SHP77 treated with DMSO at 0.1 percent for 48 hours (cell line): ENCODE data around the gene RUFY2.
"Not testable (repeated sequence)": the region's sequence is repeated elsewhere in the genome, so short reads cannot be mapped to it uniquely, and the experiment has no call there.

Experiments
- DNase-seq: peaks from one replicate; lab custom pipeline; 2025; lab: John Stamatoyannopoulos, UW

Gene RUFY2

DNA sequence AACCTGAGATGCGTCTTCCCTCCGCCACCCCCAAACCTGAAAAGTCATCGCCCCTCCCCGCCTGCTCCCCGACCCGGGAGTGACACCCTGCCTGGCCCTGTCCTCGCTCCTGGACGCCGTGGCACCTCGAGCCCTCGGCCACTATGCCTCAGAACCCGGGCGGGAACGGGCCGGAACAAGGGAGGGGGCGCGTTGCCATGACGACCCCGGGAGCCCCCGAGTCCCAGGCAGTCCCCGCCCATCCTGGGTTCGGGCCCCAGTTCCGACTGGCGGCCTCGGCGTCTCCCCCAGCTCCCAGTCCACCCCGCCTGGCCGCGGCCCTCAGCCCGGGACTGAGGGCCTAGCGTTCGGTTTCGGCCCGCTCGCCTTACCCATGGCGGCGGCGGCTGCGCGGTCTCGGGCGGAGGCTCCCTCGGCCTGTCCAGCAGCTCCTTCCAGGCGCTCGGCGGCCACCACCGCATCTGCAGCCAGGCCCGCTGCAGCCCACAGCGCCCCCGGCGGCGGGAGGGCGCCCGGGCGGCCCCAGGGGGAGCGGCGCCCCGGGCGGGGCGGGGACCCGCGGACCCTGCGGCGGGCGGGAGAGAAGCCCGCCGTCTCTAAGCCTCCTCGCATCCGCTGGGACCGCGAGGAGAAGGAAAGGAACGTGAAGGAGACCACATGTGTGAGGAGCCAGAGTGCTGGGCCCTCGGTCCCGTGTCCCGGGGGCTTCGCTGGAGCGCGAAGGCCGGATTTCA lies at the start of gene RUFY2:
Gene RUFY2, minus strand, starts transcription at position 463 of the 734 bp plus-strand sequence. Its CDS starts 88 bp downstream, at position 375.
- peak; percentile 6 for DNase-seq

GRCh38 chr10:68449698-68450097 lies 42.6 kb upstream of the RUFY2 start:
- not testable (repeated sequence) for DNase-seq

DNA sequence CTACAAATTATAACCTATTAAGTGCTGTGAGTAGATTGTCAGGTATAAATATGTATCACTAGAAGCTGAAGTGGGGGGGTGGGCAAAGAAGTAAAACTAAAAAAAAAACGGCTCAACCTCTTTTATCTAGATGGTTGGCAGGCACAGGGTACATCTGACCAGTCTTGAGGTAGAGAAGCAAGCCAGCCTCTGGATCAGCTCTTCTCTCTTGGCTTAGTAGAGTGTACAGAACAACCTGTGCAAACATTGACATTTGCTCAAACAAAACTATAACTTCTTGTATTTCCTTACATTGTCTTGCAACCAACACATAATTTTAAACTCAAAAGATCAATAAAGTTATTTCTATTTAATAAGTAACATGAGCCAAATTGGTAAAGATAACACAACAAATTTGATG lies 39.1 kb upstream of the RUFY2 start:
- DNase-seq: no peak

GRCh38 chr10:68442971-68443370 lies 35.9 kb upstream of the RUFY2 start:
- DNase-seq: no peak

GRCh38 chr10:68440898-68441297 lies 33.8 kb upstream of the RUFY2 start:
- no peak for DNase-seq

- no peak for DNase-seq
These were observed 28.7 kb upstream of the RUFY2 start for GRCh38 chr10:68435803-68436202.

DNA sequence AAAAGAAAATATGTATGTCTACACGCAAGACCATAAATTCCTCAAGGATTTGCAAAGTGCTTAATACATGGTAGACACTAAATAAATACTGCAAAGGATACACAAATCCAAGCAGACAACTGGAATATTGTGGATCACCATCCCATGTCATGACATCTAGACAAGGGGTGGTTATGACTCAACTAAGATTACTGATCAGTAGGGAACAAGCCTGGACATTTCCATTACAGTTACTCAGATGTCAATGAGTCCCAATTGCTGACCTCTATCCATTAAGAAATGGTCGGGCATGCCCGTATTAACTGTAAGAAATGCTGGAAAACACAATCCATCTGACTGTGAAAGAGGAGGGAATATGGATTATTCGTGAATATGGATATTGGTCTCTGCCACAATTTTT lies 27.6 kb upstream of the RUFY2 start:
- no peak for DNase-seq

DNA sequence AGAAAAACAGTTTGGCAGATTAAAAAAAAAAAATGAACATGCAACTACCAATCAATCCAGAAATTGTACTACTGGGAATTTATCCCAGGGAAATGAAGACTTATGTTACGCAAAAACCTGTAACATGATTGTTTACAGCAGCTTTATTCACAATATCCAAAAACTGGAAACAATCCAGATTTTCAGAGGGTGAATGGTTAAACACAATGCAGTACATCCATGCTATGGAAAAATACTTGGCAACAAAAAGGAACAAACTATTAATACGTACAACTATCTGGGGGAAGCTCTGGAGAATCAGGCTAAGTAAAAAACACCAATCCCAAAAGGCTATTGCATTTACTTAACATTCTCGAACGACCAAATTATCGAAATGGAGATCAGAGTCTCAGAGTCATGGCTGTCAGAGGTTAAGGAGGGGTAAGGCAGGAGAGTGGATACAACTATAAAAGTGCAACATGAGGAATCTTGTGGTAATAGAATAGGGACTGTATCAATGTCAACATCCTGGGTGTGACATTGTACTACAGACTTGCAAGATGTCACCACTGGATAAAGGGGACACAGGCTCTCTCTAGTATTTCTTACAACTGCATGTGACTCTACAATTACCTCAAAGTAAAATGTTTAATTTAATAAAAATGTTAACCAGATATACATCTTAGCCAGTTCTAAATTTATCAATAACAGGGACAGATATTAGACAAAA lies 21.5 kb upstream of the RUFY2 start:
- no peak for DNase-seq

- no peak for DNase-seq
These were observed 17.5 kb upstream of the RUFY2 start for GRCh38 chr10:68424454-68425014.

- DNase-seq: no peak
These were observed 16.4 kb upstream of the RUFY2 start for GRCh38 chr10:68423522-68423921.

GRCh38 chr10:68419376-68419775 lies 12.3 kb upstream of the RUFY2 start:
- DNase-seq: no peak

GRCh38 chr10:68408898-68409518 lies 1.9 kb upstream of the RUFY2 start:
- no peak for DNase-seq

DNA sequence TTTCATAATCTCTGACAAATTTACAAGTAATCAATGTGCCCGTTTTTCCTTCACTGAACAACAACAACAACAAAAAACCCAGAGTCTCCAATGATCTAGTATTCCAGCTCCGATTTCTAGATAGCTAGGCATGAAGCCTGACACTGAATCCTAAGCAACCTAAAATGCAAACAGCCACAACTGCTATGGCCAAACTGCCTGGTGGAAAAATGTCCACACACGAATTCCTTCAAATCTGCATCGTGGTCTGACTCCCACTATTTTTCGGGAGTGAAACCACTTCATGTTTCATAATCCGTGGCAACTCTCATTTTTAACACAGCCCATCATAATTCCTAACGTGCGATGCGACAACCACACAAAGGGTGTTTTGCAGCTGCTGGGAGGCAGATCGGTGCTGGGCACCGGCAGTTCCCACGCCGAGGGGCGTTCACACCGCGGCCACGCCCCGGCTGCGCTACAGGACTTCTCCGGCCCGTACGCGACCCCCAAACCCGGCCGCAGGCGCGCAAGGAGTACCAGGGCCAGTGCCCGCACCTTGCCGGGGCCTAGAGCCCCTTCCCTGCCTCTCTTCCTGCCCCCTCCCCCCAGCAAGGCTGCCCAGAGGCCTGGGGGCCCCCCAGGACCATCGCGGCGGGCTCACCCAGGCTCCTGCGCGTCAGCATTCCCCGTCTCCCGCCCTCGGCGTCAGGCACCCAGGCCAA lies 814 bp downstream of the RUFY2 start:
- DNase-seq: peak; percentile 1

- DNase-seq: no peak
These were observed 3.4 kb downstream of the RUFY2 start for GRCh38 chr10:68403701-68404100.

- no peak for DNase-seq
These were observed 4.8 kb downstream of the RUFY2 start for GRCh38 chr10:68402276-68402675.

GRCh38 chr10:68397005-68397404 lies 10.1 kb downstream of the RUFY2 start:
- DNase-seq: no peak

- DNase-seq: no peak
These were observed 21.3 kb downstream of the RUFY2 start for GRCh38 chr10:68385740-68386139.

DNA sequence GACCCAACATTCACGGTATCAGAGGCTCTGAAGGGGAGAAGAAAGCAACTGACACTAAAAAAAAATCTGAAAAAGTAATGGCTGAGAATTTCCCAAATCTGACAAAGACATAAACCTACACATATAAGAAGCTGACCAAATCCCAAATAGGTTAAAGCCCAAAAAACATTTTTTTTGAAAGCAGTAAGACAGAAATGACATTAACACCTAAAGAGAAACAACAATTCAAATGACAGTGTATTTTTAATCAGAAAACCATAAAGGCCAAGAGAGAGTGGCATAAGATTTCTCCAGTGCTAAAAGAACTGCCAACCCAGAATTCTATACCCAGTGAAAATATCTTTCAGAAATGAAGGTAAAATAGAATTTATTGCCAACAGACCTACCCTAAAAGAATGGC lies 35.5 kb downstream of the RUFY2 start:
- no peak for DNase-seq

DNA sequence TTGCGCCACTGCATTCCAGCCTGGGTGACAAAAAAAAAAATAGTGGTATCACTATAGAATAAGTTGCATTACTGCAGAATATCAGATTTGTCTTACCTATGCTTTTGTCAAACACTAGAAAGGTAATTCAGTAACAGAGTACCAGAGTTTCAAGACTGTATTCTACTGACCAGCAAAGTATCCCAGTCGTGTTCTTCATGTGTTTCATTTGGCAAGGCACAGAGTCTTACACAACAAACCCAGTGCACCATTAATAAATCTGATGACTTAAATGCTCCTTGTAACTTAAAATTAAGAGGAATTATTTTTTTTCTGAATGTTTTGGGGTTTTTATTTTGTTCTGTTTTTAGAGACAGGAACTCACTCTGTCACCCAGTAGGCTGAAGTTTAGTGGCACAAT lies 40.0 kb downstream of the RUFY2 start:
- no peak for DNase-seq

DNA sequence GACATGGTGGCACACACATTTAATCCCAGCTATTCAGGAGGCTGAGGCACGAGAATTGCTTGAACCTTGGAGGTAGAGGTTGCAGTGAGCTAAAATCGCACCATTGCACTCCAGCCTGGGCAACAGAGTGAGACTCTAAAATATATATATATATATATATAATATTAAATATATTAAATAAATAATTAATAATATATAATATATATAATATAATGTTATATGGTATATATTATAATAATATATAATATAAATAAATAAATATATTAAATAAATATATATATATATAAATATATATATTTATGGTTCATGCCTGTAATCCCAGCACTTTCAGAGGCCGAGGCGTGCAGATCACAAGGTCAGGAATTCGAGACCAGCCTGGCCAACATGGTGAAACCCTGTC lies 40.5 kb downstream of the RUFY2 start:
- no peak for DNase-seq

DNA sequence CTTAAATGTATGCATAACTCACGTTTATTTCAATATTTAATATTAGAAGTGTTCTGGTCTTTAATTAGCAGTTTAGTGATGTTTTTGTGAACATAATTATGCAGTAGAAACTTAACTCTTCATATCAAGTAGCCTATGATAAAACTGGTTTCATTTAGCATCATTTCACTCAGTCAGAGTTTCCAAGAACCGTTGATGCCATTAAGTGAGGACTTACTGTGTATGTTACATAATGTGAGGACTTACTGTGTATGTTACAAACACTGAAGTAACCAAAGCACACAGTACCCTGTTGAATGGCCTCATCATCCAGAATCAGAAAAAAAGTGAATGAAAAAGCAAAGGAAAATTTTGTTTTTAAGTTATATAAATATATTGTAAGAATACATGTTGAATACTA lies 41.5 kb downstream of the RUFY2 start:
- DNase-seq: no peak
